Measurements from ENCODE around the gene RETREG3.

Gene RETREG3

GRCh38 chr17:42612013-42612412, 2.8 kb upstream of the RETREG3 start:
- no peak for DNase-seq

GRCh38 chr17:42609814-42610801, 934 bp upstream of the RETREG3 start:
- peak; percentile 27 for DNase-seq

GRCh38 chr17:42608305-42609181, 631 bp downstream of the RETREG3 start:
- peak; percentile 25 for DNase-seq

- DNase-seq: no peak
Measured at GRCh38 chr17:42607769-42608168, 1.4 kb downstream of the RETREG3 start.

GRCh38 chr17:42603318-42603717, 5.9 kb downstream of the RETREG3 start:
- DNase-seq: no peak

- no peak for DNase-seq
Measured at GRCh38 chr17:42598905-42599304, 10.3 kb downstream of the RETREG3 start.

GRCh38 chr17:42596386-42596785, 12.8 kb downstream of the RETREG3 start:
- DNase-seq: no peak

GRCh38 chr17:42591411-42591810, 17.8 kb downstream of the RETREG3 start:
- DNase-seq: no peak

GRCh38 chr17:42590886-42591285, 18.3 kb downstream of the RETREG3 start:
- no peak for DNase-seq

GRCh38 chr17:42586514-42587230, 22.5 kb downstream of the RETREG3 start:
- no peak for DNase-seq

GRCh38 chr17:42585353-42585752, 23.8 kb downstream of the RETREG3 start:
- no peak for DNase-seq

GRCh38 chr17:42584880-42585279, 24.3 kb downstream of the RETREG3 start:
- no peak for DNase-seq

- no peak for DNase-seq
Measured at GRCh38 chr17:42581744-42582270, 27.4 kb downstream of the RETREG3 start.

- no peak for DNase-seq
Measured at GRCh38 chr17:42579794-42580551, 29.2 kb downstream of the RETREG3 start.

- DNase-seq: peak; percentile 85
Measured at GRCh38 chr17:42578282-42578869, 30.8 kb downstream of the RETREG3 start.

- peak; percentile 97 for DNase-seq
Measured at GRCh38 chr17:42577532-42578281, 31.5 kb downstream of the RETREG3 start, which contains the start of gene PSMC3IP. TSS of gene PSMC3IP (minus strand) at chr17:42577729. CDS start at chr17:42577686, 43 bp downstream.

- peak; percentile 39 for DNase-seq
Measured at GRCh38 chr17:42577140-42577531, 32.0 kb downstream of the RETREG3 start.

GRCh38 chr17:42574463-42574862, 34.7 kb downstream of the RETREG3 start:
- DNase-seq: no peak

- no peak for DNase-seq
Measured at GRCh38 chr17:42573095-42573494, 36.1 kb downstream of the RETREG3 start.

- DNase-seq: no peak
Measured at GRCh38 chr17:42571435-42572225, 37.5 kb downstream of the RETREG3 start.

Data from activated CD4-positive, alpha-beta T cell treated with anti-CD3 and anti-CD28 coated beads for 48 hours (primary cell).